ENCODE measurements around the gene CBFB. TPM values are rescaled to one million over a fixed set of nuclear protein-coding genes. Genes with fewer than 3 reads are reported as not detected.

Gene CBFB
- total and polyA plus RNA-seq, 9 of the 15 experiments (the other 6 are each of a cell fraction or from before 2014, with no cell fraction given): 22.0 to 112 (median 66.5) TPM

DNA sequence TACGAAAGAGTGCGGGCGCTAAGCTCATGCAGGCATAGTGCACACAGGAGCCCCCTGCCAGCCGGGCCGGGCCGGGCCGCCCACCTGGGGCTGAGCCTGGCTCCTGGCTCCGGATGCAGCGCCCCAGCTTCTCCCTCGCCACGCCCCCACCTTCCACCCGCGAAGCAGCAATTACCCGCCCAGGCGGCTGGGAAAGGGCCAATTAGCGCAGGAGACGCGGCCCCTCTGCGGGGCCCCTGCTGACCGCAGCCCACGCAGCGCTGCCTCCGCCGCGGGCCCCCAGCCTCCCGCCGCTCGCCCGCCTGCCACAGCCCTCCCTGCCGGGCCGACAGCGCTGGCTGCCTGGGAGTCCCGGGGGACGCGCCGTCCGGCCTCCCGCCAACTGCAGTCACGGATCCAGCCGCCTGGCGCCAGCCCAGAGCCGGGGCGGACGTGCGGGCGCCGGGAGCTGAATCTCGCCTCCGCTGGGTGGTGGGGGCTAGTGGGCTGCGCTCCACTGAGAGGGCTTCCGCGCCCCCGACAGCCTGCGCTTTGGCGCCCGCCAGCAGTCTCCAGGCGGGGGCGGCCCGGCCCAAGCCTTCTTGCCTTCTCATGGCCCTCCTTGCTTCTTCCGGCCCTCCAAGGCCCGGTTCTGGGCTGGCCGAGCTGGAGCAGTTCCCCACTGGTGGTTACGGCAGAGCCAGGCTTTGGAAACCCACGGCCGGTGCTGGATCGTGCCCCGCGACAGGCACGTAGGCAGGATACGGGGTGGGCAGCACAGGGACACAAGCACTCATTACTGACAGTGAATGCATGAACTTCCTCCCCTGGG, 14.9 kb upstream of the CBFB start (continued):
- TF ChIP-seq GMEB1 (CRISPR knock-in tag; IDR thresholded peaks at IDR 0.05) (no peak), PYGO2 (tag; IDR thresholded peaks at IDR 0.05) (no peak), JUN (IDR thresholded peaks at IDR 0.05; ENCODE audit: borderline replicate concordance, low read depth, low read length) (no peak), JUN (CRISPR knock-in tag; IDR thresholded peaks at IDR 0.05; ENCODE audit: borderline replicate concordance) (no peak), HSF4 (CRISPR knock-in tag; IDR thresholded peaks at IDR 0.05; ENCODE audit: borderline replicate concordance) (no peak), PTRF (tag; IDR thresholded peaks at IDR 0.05) (no peak), HBP1 (CRISPR knock-in tag; IDR thresholded peaks at IDR 0.05) (no peak), TFAM (CRISPR knock-in tag; conservative IDR thresholded peaks at IDR 0.05) (no peak), NCOR1 (IDR thresholded peaks at IDR 0.05) (no peak), ATF2 (CRISPR knock-in tag; IDR thresholded peaks at IDR 0.05) (no peak), RBBP5 (IDR thresholded peaks at IDR 0.05; ENCODE audit: borderline replicate concordance, insufficient read depth, low read length, poor library complexity, severe bottlenecking) (peak; percentile 67), ZNF23 (CRISPR knock-in tag; IDR thresholded peaks at IDR 0.05) (no peak), ZNF589 (CRISPR knock-in tag; IDR thresholded peaks at IDR 0.05; ENCODE audit: low read depth) (no peak), PBX2 (CRISPR knock-in tag; IDR thresholded peaks at IDR 0.05; ENCODE audit: low read depth) (no peak), PBX2 (tag; conservative IDR thresholded peaks at IDR 0.05; ENCODE audit: low read depth) (no peak), CBFA2T2 (conservative IDR thresholded peaks at IDR 0.05) (no peak), ZNF212 (CRISPR knock-in tag; IDR thresholded peaks at IDR 0.05) (no peak), ZNF12 (CRISPR knock-in tag; IDR thresholded peaks at IDR 0.05) (no peak), PURB (CRISPR knock-in tag; IDR thresholded peaks at IDR 0.05; ENCODE audit: low read depth) (no peak), ILK (tag; IDR thresholded peaks at IDR 0.05; ENCODE audit: borderline replicate concordance, low read depth) (no peak)
